ENCODE measurements around the gene U2SURP.
"Not testable (repeated sequence)": the region's sequence is repeated elsewhere in the genome, so short reads cannot be mapped to it uniquely, and the experiment has no call there.

U2SURP gene

DNA sequence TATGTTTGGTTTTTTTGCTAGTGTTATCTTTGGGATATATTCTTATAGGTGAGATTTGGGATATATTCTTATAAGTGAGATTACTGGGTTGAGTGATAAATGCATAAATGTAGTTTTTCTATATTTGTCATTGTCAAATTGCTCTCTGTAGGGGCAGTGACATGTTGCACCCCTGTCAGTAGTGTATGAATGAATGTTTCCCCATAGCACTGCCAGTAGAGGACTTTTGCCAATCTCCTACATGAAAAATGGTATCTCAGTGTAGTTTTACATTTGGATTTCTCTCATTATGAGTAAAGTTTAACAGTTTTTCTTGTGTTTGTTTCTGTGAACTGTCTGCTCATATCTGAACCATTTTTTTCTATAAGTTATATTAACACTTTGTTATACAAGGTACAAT lies 13.6 kb downstream of the U2SURP start:
- no peak for DNase-seq (ENCODE audit: low read depth)

DNA sequence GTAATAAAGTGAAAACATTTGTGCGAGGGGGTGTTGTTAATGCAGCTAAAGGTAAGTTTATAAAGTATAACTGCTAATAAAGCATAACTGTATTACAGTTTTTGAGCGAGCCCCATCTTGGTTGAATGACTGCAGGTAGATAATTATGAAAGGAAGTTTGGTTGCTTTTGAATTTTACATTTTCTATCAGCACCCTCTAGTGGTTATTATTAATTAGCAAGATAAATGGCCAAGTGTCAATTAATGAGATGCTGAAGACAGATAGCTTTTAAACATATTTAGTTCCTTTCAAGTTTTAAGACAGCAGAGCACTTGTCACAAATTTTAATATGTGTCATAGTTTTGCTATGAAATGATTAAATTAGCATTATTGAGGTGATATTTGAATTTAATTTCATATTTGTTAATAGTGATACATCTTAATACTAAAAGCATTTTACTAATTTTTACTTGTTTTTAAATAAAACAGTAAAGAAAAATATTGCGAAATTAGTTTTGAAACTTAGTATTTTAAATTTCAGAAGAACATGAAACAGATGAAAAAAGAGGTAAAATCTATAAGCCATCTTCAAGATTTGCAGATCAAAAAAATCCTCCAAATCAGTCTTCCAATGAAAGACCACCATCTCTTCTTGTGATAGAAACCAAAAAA lies 15.1 kb downstream of the U2SURP start:
- no peak for DNase-seq (ENCODE audit: low read depth)

DNA sequence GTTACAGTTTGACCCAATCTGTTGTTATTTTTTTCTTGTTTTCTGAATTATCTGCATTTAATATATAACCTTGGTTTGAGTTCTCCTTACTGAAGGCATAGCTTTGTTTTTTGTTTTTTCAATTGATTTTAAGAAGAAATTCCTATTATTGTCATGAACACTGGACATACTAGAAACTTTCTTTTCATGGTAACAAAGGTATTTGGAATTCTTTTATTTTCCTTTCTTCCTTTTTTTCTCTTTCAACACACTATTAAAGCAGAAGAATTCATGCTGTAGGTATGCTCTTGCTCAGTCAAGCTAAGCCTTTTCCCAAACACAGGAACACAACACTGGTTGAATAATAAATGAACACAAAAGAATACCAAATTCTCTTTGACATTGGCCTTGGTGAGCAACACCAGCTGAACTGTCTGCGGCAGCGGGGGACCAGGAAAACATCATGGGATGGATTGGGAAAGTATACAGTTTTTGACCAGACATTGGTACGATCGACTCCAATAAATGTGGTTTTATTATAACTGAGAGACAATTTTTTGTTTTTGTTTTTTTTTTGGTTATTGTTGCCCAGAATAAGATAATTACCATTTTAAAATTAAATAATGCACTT lies 23.1 kb downstream of the U2SURP start:
- DNase-seq (ENCODE audit: low read depth), result no peak

DNA sequence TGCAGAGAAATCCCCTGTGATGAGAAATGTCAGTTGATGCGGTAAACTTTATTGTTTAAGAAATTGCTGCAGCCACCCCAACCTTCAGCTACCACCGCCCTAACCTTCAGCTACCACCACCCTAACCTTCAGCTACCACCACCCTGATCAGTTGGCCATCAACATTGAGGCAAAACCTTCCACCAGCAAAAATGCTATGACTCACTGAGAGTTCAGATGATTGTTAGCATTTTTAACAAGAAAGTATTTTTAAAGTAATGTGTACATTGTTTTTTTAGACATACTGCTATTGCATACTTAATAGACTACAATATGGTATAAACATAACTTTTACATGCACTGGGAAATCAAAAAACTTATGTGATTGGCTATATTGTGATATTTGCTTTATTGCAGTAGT lies 30.0 kb downstream of the U2SURP start:
- DNase-seq (ENCODE audit: low read depth), result no peak

DNA sequence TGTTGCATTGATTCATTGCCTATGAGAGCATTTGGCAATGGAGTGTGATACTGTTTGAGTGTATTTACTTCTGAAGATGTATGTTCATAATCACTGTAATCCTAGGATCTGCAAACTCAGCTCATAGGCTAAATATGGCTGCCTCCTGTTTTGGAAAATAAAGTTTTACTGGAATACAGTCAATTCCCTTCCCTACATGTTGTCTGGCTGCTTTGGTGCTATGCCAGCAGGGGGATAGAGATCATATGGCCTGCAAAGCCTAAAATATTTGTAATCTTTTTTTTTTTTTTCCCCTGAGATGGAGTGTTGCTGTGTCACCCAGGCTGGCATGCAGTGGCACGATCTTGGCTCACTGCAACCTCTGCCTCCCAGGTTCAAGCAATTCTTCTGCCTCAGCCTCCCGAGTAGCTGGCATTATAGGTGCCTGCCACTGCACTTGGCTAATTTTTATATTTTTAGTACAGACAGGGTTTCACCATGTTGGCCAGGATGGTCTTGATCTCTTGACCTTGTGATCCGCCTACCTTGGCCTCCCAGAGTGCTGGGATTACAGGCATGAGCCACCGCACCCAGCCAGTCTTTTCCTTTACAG lies 30.5 kb downstream of the U2SURP start:
- not testable (repeated sequence) for DNase-seq (ENCODE audit: low read depth)

DNA sequence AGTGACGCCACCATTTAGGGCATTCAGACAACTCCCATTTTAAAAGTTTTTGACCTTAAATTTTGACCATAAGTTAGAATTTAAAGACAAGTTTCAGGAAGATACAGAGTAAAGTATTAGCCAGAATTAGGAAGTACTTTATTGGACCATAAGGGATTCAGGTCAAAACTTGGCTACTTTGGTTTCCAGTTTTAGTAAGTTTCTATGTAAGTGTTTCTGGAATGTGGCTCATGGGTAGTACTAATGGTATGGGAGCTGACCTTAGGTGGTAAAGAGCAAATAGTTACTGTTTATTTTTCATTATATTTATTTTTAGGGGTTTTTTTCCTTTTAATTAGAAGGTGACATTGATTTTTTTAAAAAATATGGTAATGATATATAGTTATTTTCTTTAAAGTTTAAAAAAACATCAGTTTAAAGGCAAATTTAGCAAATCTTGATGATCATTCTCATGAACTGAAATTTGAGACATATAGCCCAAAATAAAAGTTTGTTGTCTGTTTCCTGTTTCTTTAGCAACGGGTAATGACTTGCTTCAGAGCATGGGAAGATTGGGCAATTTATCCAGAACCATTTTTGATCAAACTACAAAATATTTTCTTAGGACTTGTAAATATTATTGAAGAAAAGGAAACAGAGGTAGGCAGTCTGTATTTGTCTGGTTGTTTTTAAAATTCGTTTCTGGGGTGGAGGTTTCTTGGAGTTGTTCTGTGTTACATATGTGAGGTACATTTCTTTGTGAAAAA lies 34.3 kb downstream of the U2SURP start:
- no peak for DNase-seq (ENCODE audit: low read depth)

DNA sequence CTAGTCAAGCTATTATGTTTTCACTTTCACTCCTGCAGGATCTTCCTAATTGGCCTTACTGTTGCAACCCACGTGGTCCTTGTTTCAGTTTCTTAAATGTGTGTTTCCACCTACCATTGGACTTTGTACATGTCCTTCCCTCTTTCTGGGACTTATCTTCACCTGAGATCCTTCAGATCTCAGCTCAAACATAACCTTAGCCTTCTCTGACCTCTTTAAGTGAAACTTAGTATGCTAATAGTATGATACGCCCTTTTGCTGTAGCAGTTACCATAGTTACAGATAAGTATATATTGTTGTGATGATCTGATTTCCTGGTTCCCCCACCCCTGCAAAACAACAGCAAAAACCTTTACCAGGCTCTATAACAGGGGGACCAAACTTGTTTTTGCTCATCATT lies 35.2 kb downstream of the U2SURP start:
- DNase-seq (ENCODE audit: low read depth), result no peak

DNA sequence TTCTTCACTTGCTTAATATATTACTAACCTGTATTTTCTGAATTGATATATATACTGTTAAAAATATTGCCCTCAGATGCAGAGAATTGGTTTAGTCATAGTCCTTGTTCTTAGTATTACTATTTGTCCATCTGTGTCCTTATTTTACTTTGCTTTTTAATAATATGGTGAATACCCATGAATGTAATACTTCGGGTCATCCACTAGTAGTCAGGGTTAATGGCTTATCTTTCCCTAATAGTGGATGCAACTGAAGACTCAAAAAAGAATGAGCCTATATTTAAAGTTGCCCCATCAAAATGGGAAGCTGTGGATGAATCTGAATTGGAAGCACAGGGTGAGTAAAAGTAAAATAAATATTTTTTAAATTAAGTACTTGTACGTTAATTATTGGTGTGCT lies 36.5 kb downstream of the U2SURP start:
- no peak for DNase-seq (ENCODE audit: low read depth)

DNA sequence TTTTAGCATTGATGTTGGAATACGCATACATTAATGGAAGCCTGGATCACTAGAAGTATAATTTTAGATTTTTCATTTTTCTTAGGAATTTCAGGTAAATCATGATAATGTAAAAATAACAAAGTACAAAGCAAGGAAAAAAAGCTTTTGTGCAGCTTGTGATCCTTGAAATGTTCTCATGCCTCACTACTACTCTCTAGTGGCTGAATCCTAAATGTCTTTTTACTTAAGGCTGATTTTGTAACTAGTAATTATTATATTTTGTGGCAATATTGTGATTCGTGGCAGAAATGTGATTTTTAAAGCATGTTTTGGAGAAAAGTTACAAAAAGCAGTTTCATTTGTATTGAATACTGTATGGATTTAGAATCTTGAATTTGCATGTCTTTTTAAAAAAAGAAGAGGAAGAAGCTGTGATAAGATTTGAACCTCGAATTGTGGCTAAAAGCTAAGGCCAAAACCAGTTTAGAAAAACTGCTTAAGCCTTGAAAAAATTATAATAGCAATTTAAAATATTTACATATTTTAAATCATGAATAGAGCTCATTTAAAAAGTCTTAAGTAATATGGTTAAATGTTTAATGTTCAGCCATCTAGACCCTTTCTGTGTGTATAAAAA lies 39.0 kb downstream of the U2SURP start:
- peak; percentile 8 for DNase-seq (ENCODE audit: low read depth)

DNA sequence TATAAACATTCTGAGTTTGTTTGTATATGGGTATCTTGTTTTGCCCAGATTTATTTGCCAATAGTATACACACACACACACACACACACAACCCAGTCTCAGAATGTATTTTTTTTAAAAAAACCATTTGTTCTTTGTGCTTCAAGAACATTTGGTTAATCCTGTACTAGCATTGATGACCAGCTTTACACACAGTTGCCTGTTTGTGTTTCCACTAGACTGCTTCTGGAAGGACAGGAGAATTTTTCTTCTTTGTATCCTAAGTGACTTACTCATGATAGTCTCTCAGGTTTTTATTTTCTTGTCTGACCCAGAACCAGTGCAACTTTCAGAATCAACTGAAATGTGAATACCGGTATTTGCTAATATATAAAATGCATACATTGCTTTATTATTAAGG lies 40.5 kb downstream of the U2SURP start:
- no peak for DNase-seq (ENCODE audit: low read depth)

DNA sequence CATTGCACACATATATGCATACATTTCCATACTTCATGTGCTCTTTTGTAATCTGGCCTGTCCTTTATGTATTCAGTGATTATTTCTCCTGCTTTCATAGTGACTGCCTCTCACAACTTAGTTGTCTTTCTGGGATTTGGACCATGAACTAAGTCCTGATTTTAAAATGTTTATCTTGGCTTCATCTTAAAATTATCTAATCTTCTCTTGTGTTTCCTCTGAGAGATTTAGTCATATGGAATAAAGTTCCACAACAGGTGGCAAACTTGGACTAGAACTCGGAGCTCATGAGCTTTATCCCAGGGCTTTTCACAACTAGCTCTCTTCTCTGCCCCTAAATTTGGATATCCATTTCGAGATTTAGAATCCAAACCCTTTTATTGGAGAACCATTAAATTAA lies 44.3 kb downstream of the U2SURP start:
- DNase-seq (ENCODE audit: low read depth), result no peak

DNA sequence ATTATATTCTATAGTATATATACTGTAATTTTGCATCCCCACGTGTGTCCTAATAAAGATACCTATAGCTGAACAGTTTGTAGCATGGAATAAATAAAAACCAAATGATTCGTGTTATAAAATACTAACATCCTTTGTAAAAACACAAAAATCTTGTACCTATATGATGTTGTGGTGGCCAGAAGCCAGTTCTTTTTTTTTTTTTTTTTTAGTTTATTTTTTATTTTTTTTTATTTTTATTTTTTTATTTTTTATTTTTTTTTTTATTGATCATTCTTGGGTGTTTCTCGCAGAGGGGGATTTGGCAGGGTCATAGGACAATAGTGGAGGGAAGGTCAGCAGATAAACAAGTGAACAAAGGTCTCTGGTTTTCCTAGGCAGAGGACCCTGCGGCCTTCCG lies 44.7 kb downstream of the U2SURP start:
- DNase-seq (ENCODE audit: low read depth), result not testable (repeated sequence)

DNA sequence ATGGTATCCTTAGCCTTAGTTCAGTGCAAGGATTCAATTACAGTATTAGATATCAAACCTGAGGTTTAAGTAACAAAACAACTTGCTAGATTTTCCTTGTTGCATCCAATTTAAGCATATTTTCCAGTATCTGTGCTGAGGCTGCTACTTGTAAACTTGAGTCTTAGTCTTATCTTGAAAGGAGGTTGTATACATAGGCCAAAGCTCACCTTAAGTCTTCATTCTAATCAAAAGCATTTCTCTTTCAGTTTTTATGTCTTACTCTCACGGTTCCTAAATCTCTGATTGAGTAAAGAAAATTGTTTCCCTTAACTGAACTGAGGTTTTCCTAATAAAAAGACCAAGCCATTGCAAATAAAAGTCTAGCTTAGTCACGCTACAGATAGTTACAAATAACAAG lies 52.6 kb downstream of the U2SURP start:
- DNase-seq (ENCODE audit: low read depth), result no peak

DNA sequence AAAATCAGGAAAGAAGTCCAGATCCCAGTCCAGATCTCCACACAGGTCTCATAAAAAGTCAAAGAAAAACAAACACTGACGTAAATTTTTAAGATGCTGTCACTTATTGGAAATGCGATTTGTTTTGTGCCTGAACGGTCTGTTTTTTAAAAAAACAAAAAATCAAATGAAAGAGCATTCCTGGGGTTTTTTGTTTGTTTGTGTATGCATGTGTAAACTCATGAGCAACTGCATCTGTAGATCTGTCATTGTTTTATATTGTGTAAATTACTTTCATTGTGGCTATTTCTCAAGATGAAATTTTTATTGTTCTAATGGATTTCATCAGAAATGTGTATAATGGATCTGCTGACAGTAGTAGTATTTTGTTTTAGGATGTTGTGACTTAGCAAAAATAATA lies 55.0 kb downstream of the U2SURP start:
- no peak for DNase-seq (ENCODE audit: low read depth)

DNA sequence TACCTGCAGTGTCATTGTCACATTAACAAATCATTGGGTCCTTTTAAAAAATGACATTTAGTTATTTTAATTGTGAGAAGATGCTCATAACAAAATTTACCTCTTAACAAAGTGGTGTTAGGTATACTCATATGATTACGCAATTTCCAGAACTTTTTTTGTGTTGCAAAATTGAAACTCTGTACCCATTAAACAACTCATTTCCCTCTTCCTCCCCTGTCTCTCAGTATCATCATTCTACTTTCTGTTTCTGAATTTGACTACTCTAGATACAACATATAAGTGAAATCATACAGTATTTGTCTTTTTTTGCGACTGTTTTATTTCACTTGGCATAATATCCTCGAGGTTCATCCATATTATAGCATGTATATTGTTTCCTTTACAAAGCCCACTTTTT lies 59.5 kb downstream of the U2SURP start:
- DNase-seq (ENCODE audit: low read depth), result no peak

DNA sequence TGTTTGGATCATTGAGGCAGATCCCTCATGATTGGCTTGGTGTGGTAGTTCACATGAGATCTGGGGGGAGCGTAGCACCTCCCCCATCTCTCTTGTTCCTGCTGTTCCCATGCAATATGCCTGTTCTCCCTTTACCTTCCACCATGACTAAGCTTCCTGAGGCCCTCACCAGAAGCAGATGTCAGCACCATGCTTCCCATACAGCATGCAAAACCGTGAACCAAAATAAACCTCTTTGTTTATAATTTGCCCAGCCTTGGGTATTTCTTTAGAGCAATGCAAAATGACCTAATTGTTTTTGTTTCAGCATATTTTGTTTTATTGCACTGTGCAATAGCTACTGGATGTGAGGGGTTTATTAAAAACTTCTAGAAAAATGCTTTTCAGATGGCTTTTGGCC lies 61.6 kb downstream of the U2SURP start:
- DNase-seq (ENCODE audit: low read depth), result no peak

DNA sequence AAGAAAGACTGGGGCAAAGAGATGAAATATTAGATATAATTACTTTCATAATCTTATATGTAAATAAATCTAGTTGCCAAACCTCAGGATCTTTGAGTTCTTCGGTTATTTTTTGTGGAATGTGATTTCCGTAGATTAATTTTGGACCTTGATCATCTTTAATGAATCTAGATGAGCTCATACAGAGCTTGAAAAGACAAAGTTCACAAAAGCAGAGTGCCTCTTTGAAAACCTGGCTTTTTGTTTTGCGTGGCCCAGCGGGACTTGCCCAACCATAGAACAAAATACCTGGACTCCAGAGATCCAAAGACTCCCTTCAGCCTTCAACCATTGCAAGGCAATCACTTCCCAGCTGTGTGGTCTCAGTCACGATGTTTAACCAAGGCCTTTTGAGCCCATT lies 63.4 kb downstream of the U2SURP start:
- no peak for DNase-seq (ENCODE audit: low read depth)

DNA sequence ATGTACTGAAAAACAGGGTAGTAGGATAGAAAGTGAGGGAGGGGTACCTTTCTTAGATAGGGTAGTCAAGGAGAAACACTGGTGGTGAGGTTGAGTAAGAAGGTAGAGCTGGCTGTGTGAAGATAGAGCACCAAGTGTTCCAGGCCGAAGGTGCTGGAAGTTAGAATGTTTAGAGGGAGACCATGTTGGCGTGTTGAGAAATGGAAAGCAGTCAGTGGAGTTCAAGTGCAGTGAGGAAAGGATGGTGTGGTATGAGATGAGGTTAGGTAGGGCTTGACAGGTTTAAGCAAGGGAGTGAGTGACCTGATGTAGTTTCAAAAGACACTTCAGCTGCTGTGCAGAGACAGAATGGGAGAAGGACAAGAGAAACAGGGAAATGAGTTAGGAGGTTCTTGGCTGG lies 64.0 kb downstream of the U2SURP start:
- no peak for DNase-seq (ENCODE audit: low read depth)

DNA sequence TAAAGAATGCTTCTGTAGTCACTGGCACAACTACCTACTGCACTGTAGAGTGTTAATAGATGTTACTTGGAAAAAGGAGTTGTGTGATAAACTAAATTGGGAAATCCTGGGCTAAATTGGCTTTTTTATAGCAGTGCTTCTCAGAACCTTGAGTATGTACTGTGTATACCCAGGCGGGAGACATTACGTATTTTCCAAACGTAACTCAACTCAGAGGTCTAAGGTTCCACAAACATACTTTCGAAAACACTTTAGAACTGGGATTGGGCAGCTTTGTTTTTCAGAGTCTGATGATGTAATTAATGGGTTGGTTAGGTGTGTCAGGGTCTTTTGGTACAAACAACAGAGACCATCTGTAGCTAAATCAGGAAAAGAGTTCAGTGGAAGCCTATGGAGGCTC lies 64.7 kb downstream of the U2SURP start:
- no peak for DNase-seq (ENCODE audit: low read depth)

DNA sequence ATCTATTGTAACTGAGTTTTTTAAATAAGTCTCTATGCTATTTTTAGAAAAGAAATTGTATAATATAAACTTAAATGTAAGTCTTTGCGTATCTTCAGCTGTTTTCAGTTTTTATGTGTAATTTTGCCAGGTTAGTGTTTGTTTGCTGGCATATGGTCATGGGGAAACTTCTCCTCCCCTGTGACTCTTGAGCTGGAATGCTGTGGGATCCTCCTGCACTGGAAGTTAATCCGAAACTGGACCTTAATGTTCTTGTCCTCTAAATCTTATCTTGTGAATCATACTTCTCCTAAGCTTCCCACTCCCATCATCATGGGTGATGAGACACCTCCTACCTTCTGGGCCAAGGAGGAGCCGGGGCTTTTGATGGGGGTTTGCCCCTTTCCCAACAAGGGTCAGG lies 65.8 kb downstream of the U2SURP start:
- DNase-seq (ENCODE audit: low read depth), result no peak

DNA sequence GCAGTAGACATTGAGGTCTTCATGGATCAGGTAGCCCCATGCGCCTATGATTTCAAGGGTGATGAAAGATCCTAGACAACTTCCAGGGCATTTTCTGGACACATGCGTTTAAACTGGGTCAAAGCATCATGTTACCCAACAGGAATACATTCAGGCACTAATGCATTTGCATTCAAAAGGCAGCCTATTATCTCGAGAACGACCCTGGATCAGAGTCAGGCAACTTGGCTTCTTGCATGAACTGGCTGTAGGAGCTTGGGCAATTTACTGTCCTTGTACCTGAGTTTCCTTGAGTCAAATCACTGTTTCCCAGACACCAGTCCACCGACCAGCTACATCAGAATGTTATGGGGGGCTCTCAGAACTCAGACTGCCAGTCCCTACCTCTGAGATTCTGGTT lies 66.7 kb downstream of the U2SURP start:
- DNase-seq (ENCODE audit: low read depth), result no peak

DNA sequence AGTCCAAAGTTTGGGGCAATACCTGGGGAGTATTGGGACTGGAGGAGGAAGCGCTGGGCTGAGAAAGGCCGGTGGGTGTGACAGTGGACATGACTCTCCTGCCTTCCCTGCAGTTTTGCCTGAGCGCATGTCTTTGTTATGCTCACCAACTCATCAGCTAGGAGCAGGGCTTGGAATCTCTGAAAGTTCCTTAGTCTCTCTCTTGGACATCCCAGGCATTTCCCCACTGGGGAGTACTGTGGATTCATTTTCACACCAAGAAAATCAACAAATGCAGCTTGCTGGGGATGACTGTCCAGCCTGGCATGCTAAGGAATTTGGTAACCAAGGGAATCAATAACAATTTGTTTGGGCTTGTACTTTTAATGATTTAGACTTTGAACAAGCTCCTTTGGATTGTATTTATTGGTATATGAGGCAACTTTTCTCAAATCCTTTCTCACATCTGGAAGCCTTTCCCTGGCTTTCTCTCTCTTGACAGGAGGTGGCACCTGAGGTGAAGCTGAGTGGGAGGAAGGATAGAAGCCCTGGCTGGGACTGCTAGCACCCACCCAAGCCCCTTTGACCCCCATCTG lies 69.7 kb downstream of the U2SURP start:
- peak; percentile 79 for DNase-seq (ENCODE audit: low read depth)
